BJ (cell line): ENCODE measurements around the gene PRR3. TPM values are rescaled to one million over a fixed set of nuclear protein-coding genes. Genes with fewer than 3 reads are reported as not detected.

Experiments used
- CTCF ChIA-PET: fragments of 350-600 bp; formaldehyde crosslinking; extraction: SDS; loops from one replicate; lab custom pipeline; 2021; ENCODE audit warnings: antibody characterized with exemption, inconsistent platforms; lab: Yijun Ruan, JAX
- POLR2A ChIA-PET: fragments of 300-600 bp; sonication (Branson Sonifier 250); formaldehyde crosslinking; extraction: SDS; loops from one replicate; lab custom pipeline; 2021; ENCODE audit warnings: antibody characterized with exemption; lab: Charles Lee
- DNase-seq: peaks from one replicate; pipeline ENCODE4 v3.0.0-alpha.2; 2011; ENCODE audit warnings: low read depth
- H3K27me3 ChIP-seq: 2 replicates; pipeline ENCODE4 v1.6.0; 2011; ENCODE audit warnings: low read length; ENCODE audit not compliant: control insufficient read depth, insufficient read depth
- H3K36me3 ChIP-seq: 2 replicates; pipeline ENCODE4 v1.5.1; 2011; ENCODE audit warnings: low read length; ENCODE audit not compliant: control insufficient read depth, insufficient read depth
- H3K4me3 ChIP-seq: 2 replicates; pipeline ENCODE4 v1.5.1; 2011; ENCODE audit warnings: low read depth, mild to moderate bottlenecking, control low read depth, low read length
- polyA plus RNA-seq: library from polyadenylated mRNA; depleted of rRNA; stranded (reverse); fragments of >200 nt; gene quantifications from 2 replicates; pipeline ENCODE4 v1.2.3, GENCODE V29; 2011
- TF ChIP-seq, protein P1 (sequence below): IDR thresholded peaks from 2 replicates; pipeline ENCODE4 v1.5.1; 2011; ENCODE audit warnings: low read depth, mild to moderate bottlenecking, control low read depth, inconsistent platforms, low read length, moderate library complexity; ENCODE audit not compliant: insufficient read depth

PRR3 gene
- polyA plus RNA-seq, 1 experiment: 15.8 TPM

DNA sequence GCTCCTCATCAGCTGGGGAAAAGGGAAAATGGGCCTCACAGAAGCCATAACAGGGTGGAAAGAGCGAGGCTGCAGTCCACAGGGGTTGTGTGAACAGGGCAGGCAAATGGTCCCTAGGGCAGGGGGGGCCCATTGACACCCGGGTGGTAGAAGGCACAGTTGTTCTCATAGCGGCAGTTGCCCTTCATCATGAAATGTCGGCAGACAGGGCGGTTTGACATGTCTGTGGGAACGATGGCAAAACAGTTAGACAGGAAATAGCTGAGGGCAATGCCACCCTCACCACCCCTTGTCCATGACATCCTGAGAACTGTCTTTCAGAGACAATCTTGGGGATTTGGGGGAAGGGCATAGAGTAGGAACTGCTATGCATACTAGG, 44.3 kb downstream of the PRR3 start:
- CTCF ChIA-PET: no interaction called here
- peaks cover 43% of the 10 kb centered on the region for H3K36me3 ChIP-seq
- no peaks in the 10 kb centered on the region for H3K27me3 ChIP-seq
- POLR2A ChIA-PET: no interaction called here
- DNase-seq: no peak
- TF ChIP-seq, protein P1, sequence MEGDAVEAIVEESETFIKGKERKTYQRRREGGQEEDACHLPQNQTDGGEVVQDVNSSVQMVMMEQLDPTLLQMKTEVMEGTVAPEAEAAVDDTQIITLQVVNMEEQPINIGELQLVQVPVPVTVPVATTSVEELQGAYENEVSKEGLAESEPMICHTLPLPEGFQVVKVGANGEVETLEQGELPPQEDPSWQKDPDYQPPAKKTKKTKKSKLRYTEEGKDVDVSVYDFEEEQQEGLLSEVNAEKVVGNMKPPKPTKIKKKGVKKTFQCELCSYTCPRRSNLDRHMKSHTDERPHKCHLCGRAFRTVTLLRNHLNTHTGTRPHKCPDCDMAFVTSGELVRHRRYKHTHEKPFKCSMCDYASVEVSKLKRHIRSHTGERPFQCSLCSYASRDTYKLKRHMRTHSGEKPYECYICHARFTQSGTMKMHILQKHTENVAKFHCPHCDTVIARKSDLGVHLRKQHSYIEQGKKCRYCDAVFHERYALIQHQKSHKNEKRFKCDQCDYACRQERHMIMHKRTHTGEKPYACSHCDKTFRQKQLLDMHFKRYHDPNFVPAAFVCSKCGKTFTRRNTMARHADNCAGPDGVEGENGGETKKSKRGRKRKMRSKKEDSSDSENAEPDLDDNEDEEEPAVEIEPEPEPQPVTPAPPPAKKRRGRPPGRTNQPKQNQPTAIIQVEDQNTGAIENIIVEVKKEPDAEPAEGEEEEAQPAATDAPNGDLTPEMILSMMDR: no peak
- no peak overlapping the region for H3K4me3 ChIP-seq

DNA sequence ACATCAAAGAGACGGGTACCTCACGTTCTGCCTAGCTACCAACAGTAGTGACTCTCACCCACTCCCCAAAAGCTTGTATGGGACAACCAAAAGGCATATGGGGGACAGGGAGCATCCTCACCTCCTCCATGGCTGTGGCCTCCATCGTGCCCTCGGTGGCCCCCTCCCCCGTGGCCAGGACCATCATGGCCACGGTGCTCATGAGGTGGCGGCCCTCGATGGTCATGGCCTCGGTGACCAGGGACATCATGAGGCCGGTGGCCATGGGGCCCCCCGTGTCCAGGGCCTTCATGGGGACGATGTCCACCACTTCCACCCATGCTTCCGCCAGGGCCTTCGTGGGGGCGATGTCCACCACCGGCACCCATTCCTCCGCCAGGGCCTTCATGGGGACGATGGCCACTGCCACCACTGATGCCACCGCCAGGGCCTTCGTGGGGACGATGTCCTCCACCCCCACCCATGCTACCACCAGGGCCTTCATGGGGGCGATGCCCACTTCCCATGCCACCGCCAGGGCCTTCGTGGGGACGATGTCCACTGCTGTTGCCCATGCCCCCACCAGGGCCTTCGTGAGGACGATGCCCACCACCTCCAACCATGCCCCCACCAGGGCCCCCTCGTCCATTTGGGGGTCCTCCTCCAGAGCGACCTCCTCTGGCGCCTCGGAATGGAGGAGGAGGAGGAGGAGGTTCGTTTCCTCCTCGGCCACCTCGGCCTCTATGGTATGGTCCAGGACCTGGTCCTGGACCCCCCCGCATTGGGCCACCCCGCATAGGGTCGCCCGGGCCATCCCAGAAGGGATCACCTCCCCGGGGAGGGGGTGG, 44.9 kb downstream of the PRR3 start:
- no peaks in the 10 kb centered on the region for H3K27me3 ChIP-seq
- no peak for DNase-seq
- no peak overlapping the region for H3K4me3 ChIP-seq
- peaks cover 45% of the 10 kb centered on the region for H3K36me3 ChIP-seq
- TF ChIP-seq, protein P1: no peak
- ChIA-PET POLR2A (no interaction called here), CTCF (no interaction called here)

DNA sequence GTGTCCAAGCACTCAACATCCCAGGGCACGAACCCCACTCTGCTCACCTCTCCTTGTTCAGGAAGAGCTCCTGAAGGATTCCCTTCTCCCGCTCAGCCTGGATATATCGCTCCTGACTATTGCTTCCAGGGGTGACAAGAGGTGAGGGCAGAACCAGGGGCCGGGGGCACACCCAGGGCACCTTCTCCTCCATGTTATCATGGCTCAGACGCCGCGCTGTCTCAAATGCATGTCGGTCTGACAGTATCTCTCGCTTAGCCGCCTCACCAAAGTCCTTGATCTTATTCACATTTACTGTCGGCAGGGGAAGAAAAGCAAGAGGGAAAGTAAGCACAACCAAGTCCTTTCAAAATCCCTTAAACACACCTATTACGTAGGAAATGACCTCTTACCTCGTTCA, 46.9 kb downstream of the PRR3 start:
- no peak for DNase-seq
- no peaks in the 10 kb centered on the region for H3K27me3 ChIP-seq
- POLR2A ChIA-PET: no interaction called here
- TF ChIP-seq, protein P1: no peak
- CTCF ChIA-PET: interaction anchor here (0.7 to 2.0 kb wide), 2 partner anchors 9 to 122 kb away, joined by 3 to 5 read pairs; no protein-coding TSS in a partner anchor
- H3K4me3 ChIP-seq: no peak overlapping the region
- peaks cover 51% of the 10 kb centered on the region for H3K36me3 ChIP-seq

DNA sequence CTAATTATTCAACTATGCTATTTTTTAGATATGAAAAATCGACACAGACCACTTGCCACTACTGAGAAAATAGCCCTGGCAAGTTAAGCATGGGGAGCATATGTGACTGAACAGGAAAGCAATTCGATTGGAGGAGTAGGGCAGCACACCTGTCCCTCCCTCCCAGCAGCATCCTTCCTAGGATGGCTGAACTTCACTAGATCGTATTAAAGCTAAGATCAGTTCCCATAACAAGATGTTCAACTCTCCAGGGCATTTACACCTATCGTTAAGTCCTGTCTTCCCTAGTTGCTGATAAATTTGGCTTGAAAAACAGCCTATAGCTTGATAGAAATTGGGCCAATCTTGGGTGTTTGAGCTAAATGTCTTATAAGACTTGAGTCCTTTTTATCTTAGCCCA, 53.0 kb downstream of the PRR3 start:
- TF ChIP-seq, protein P1: no peak
- CTCF ChIA-PET: interaction anchor here (1.3 to 2.0 kb wide), 3 partner anchors 10 to 40 kb away, joined by 4 to 11 read pairs (median 5); partner anchors contain the start of gene ABCF1
- peaks cover 19% of the 10 kb centered on the region for H3K36me3 ChIP-seq
- no peak overlapping the region for H3K4me3 ChIP-seq
- no peak for DNase-seq
- no peaks in the 10 kb centered on the region for H3K27me3 ChIP-seq
- POLR2A ChIA-PET: interaction anchor here (0.6 kb wide), 1 partner anchor 136 kb away, joined by 3 read pairs; no protein-coding TSS in a partner anchor

DNA sequence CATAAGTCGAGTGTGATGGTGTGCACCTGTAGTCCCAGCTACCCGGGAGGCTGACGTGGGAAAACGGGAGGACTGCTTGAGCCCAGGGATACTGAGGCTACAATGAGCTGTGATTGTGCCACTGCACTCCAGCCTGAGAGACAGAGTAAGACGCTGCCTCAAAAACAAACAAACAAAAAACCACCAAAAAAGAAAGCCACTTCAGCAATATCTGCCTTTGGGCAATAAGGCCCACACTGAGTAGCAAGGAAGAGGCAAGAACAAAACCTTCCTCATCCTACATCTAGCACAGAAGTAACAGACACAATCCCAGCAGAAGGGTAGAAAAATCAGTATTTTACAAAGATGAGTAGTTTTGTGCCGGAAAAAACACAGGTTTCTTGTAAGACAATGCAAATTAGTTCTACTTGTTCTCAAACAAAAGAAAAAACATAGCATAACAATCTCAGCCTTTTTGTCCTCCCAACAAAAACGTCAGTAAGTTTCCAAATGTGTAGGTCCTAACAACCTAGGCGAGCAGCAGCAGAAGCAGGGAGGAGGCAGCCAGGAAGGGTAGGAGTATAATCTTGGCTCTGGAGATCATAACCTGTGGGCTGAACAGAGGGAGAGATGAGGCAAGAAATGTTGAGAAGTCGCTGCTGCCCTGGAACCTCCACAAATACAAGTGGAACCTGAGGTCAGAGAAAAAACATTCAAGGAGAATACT, 54.2 kb downstream of the PRR3 start:
- H3K4me3 ChIP-seq: no peak overlapping the region
- H3K36me3 ChIP-seq: peaks cover 14% of the 10 kb centered on the region
- TF ChIP-seq, protein P1: no peak
- POLR2A ChIA-PET: interaction anchor here (0.6 kb wide), 1 partner anchor 147 kb away, joined by 3 read pairs; no protein-coding TSS in a partner anchor
- no peak for DNase-seq
- H3K27me3 ChIP-seq: no peaks in the 10 kb centered on the region
- CTCF ChIA-PET: interaction anchor here (1.0 to 2.9 kb wide), 6 partner anchors 11 to 70 kb away, joined by 4 to 31 read pairs (median 8); partner anchors contain the start of gene ABCF1
